ENCODE data around the gene AP1G2.

Gene AP1G2

DNA sequence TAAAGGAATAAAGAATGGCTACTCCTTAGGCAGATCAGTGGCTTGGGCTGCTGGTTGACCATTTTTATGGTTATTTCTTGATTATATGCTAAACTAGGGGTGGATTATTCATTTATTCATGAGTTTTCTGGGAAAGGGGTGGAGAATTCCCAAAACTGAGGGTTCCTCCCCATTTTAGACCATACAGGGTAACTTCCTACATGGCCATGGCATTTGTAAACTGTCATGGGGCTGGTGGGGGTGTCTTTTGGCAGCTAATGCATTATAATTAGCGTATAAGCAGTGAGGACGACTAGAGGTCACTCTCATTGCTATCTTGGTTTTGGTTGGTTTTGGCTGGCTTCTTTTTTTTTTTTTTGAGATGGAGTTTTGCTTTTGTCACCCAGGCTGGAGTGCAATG is 36.6 kb upstream of the AP1G2 start:
- H3K4me1 ChIP-seq (ENCODE audit: low read depth, poor library complexity, severe bottlenecking): no peaks in the 10 kb centered on the region
- no peak overlapping the region for H3K9ac ChIP-seq

DNA sequence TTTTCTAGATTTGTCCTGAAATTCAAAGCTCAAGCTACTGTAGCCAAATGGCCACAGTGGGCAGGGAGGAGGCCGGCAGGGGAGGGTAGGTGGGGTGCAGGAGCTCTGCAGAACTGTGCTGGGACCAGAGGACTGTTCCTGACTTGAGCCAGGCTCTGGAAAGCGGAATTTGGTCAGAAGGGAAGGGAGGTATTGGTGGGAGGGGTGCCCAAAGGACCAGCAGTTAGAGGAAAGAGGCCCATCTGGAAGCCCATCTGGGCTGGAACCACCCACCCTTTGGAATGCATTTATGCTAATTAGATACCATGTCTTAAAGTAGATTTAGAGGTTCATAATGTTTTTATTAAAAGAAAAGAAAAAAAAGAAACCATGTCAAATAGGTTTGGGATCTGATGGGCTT is 35.5 kb upstream of the AP1G2 start:
- no peak overlapping the region for H3K27ac ChIP-seq
- no peaks in the 10 kb centered on the region for H3K79me2 ChIP-seq (ENCODE audit: insufficient read depth, low read depth)
- H3K9ac ChIP-seq: no peak overlapping the region
- H4K20me1 ChIP-seq (ENCODE audit: insufficient read depth): no peaks in the 10 kb centered on the region
- no peak overlapping the region for H2AFZ ChIP-seq (ENCODE audit: low read depth)
- no peaks in the 10 kb centered on the region for H3K27me3 ChIP-seq (ENCODE audit: insufficient read depth, low read depth)
- no peaks in the 10 kb centered on the region for H3K4me1 ChIP-seq (ENCODE audit: low read depth, poor library complexity, severe bottlenecking)
- no peaks in the 10 kb centered on the region for H3K36me3 ChIP-seq (ENCODE audit: insufficient read depth)
- no peak overlapping the region for H3K4me3 ChIP-seq (IDR thresholded peaks at IDR 0.05; ENCODE audit: insufficient read depth, low read depth, low read length)
- TF ChIP-seq, protein P1, sequence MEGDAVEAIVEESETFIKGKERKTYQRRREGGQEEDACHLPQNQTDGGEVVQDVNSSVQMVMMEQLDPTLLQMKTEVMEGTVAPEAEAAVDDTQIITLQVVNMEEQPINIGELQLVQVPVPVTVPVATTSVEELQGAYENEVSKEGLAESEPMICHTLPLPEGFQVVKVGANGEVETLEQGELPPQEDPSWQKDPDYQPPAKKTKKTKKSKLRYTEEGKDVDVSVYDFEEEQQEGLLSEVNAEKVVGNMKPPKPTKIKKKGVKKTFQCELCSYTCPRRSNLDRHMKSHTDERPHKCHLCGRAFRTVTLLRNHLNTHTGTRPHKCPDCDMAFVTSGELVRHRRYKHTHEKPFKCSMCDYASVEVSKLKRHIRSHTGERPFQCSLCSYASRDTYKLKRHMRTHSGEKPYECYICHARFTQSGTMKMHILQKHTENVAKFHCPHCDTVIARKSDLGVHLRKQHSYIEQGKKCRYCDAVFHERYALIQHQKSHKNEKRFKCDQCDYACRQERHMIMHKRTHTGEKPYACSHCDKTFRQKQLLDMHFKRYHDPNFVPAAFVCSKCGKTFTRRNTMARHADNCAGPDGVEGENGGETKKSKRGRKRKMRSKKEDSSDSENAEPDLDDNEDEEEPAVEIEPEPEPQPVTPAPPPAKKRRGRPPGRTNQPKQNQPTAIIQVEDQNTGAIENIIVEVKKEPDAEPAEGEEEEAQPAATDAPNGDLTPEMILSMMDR (conservative IDR thresholded peaks at IDR 0.05; ENCODE audit: low read depth, low read length): no peak
- H3K4me2 ChIP-seq: no peak overlapping the region

More for the DNA sequence above, 36.6 kb upstream of the AP1G2 start:
- Histone ChIP-seq H3K4me2 (no peak overlapping the region), H3K79me2 (ENCODE audit: insufficient read depth, low read depth) (no peaks in the 10 kb centered on the region), H3K36me3 (ENCODE audit: insufficient read depth) (no peaks in the 10 kb centered on the region), H4K20me1 (ENCODE audit: insufficient read depth) (no peaks in the 10 kb centered on the region), H3K27ac (no peak overlapping the region), H2AFZ (ENCODE audit: low read depth) (no peak overlapping the region), H3K4me3 (IDR thresholded peaks at IDR 0.05; ENCODE audit: insufficient read depth, low read depth, low read length) (no peak overlapping the region), H3K27me3 (ENCODE audit: insufficient read depth, low read depth) (no peaks in the 10 kb centered on the region)
- TF ChIP-seq, protein P1 (conservative IDR thresholded peaks at IDR 0.05; ENCODE audit: low read depth, low read length): no peak

GRCh38 chr14:23602181-23603095 is 34.8 kb upstream of the AP1G2 start:
- no peaks in the 10 kb centered on the region for H4K20me1 ChIP-seq (ENCODE audit: insufficient read depth)
- H3K4me1 ChIP-seq (ENCODE audit: low read depth, poor library complexity, severe bottlenecking): no peaks in the 10 kb centered on the region
- TF ChIP-seq, protein P1 (conservative IDR thresholded peaks at IDR 0.05; ENCODE audit: low read depth, low read length): no peak
- H3K79me2 ChIP-seq (ENCODE audit: insufficient read depth, low read depth): no peaks in the 10 kb centered on the region
- no peak overlapping the region for H2AFZ ChIP-seq (ENCODE audit: low read depth)
- H3K9ac ChIP-seq: no peak overlapping the region
- H3K27me3 ChIP-seq (ENCODE audit: insufficient read depth, low read depth): no peaks in the 10 kb centered on the region
- H3K36me3 ChIP-seq (ENCODE audit: insufficient read depth): no peaks in the 10 kb centered on the region
- H3K4me3 ChIP-seq (IDR thresholded peaks at IDR 0.05; ENCODE audit: insufficient read depth, low read depth, low read length): no peak overlapping the region
- H3K27ac ChIP-seq: no peak overlapping the region
- H3K4me2 ChIP-seq: no peak overlapping the region

- Histone ChIP-seq H2AFZ (ENCODE audit: low read depth) (no peak overlapping the region), H3K4me3 (IDR thresholded peaks at IDR 0.05; ENCODE audit: insufficient read depth, low read depth, low read length) (no peak overlapping the region), H3K4me2 (no peak overlapping the region), H3K79me2 (ENCODE audit: insufficient read depth, low read depth) (no peaks in the 10 kb centered on the region), H3K4me1 (ENCODE audit: low read depth, poor library complexity, severe bottlenecking) (no peaks in the 10 kb centered on the region), H4K20me1 (ENCODE audit: insufficient read depth) (no peaks in the 10 kb centered on the region), H3K9ac (no peak overlapping the region), H3K27ac (no peak overlapping the region), H3K27me3 (ENCODE audit: insufficient read depth, low read depth) (no peaks in the 10 kb centered on the region), H3K36me3 (ENCODE audit: insufficient read depth) (no peaks in the 10 kb centered on the region)
- TF ChIP-seq, protein P1 (conservative IDR thresholded peaks at IDR 0.05; ENCODE audit: low read depth, low read length): no peak
Measured at GRCh38 chr14:23601845-23602180, 34.2 kb upstream of the AP1G2 start.
